HG02571 (cell line): Measurements from ENCODE around the gene HCN4.

Source experiments
- ATAC-seq: cut with Tn5 transposase; IDR thresholded peaks from one replicate; pipeline ENCODE4 v1.9.1; 2021; ENCODE audit warnings: mild to moderate bottlenecking, moderate library complexity; ENCODE audit not compliant: unreplicated experiment

Gene HCN4

GRCh38 chr15:73349191-73349590, 19.6 kb downstream of the HCN4 start:
- ATAC-seq, result no peak

GRCh38 chr15:73346735-73347312, 21.9 kb downstream of the HCN4 start:
- no peak for ATAC-seq

GRCh38 chr15:73345658-73346057, 23.1 kb downstream of the HCN4 start:
- ATAC-seq, result no peak

DNA sequence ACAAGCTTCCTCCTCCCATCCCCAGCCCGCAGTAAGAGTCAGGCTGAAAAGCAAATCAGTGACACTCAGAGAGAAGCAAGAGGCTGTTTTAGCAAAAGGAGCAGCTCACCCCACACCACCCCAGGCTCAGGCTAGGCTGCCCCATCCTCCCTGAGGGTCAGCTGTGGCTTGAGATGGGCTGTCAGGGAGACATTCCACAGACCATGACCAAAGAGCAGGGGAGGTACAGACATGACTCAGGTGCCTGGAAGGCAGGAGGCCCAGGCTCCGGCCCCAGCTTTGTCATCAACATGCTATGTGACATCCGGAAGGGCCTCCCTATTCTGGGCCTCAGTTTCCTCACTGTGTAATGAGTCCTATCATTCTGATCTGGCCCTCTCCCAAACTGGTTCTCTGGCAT, 24.7 kb downstream of the HCN4 start:
- no peak for ATAC-seq

GRCh38 chr15:73341886-73342600, 26.7 kb downstream of the HCN4 start:
- no peak for ATAC-seq

DNA sequence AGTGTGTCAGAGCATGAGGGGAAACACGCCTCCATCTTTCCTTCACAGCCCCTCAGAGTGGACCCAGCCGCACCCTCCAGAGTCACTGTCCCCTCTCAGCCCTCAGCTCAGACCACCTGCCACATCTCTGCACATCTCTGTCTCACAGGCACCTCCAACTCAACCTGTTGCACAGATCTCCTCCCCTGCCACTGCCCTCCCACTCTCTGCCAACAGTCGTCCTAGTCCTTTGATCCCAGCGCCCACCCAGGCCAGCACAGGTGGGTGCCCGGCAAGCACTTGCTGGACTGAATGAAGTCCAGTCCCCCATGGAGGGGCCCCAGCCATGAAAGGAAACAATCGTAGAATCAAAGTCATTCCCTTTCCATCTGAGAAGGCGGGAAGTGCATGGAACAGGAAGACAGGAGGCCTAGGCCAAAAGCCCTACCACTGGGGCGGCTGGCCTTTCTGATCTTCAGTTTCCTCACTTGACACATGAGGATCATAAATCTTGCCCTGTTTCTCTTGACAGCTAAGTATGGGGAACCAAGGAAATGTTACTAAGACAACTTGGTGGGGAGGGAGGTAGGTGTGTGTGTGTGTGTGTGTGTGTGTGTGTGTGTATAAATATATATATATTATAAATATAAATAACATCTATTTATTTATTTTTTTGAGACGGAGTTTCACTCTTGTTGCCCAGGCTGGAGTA, 28.1 kb downstream of the HCN4 start:
- no peak for ATAC-seq

GRCh38 chr15:73338606-73339374, 30.0 kb downstream of the HCN4 start:
- ATAC-seq, result no peak

DNA sequence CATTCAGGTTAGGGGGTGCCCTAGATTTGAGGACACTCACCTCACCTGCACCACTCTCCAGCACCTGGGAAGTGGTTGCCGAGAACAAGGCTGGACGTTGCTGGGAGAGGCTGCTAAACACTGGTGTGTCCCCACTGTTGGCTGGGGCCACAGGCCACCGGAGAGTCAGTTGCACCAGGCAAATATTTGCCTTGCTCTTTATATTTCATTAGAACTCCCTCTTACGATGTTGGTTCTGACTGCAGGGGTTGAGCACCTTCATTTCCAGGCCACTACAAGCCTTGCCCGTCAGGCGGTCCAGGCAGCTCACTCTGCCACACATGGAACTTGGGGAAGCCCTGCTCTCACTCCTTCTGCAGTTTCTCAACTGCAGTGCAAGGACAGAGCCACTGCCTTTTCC, 30.7 kb downstream of the HCN4 start:
- no peak for ATAC-seq

GRCh38 chr15:73337187-73337586, 31.6 kb downstream of the HCN4 start:
- no peak for ATAC-seq

DNA sequence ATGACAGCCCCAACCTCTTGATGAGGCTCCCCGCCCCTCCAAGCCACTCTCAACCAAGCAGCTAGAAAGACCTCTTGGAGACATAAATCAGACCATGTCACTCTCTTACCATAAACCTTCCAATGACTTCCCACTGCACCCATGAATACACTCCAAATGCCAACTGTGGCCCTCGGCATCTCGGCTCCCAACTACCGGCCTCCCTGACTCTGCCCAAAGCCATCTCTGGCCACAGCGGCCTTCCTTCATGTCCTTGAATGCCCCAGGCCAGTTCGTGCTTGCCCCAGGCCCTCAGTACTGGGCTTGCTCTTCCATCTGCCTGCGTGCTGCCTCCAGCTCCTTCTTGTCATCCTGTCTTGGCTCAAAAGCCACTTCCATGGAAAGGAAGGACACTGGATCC, 32.0 kb downstream of the HCN4 start:
- no peak for ATAC-seq

- no peak for ATAC-seq
Observed at GRCh38 chr15:73335471-73335870, 33.3 kb downstream of the HCN4 start.

GRCh38 chr15:73335026-73335425, 33.7 kb downstream of the HCN4 start:
- no peak for ATAC-seq

GRCh38 chr15:73334086-73334485, 34.7 kb downstream of the HCN4 start:
- no peak for ATAC-seq

DNA sequence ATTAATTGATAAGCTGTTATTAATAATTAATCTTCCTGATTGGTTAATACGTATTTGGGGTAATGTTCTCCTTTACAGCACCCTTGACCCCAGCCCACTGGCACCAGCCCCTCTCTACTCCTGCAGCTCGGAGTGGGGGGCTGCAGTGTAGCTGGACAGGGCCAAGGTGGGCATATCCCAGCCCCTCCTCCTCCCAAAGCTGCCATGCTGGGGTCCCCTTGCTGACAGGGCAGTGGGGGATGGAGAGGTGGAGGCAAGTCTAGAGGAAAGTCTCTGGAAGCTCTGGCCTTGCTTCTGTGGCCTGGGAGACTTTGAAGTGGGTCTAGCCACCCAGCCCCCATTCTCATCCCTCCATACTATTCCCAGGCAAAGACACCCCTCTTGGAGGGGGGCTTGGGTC, 35.8 kb downstream of the HCN4 start:
- no peak for ATAC-seq

- no peak for ATAC-seq
Observed at GRCh38 chr15:73331991-73332925, 36.5 kb downstream of the HCN4 start.

DNA sequence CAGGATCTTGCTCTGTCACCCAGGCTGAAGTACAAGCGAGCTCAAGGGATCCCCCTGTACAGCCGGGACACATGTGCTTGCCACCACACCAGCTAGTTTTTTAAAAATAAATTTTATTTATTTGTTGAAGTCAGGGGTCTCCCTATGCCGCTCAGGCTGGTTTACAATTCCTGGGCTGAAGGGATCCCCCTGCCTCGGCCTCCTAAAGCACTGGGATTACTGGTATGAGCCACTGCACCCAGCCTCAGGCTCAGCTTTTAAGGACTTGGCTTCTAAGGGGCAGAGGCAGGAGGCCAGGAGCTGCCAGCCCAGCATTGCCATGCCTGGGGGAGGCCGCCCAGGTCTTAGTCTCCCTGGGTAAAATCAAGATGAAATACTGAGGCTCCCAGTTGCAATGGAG, 37.3 kb downstream of the HCN4 start:
- ATAC-seq, result no peak

GRCh38 chr15:73330206-73331051, 38.3 kb downstream of the HCN4 start:
- no peak for ATAC-seq

- ATAC-seq, result no peak
Observed at GRCh38 chr15:73329501-73330200, 39.1 kb downstream of the HCN4 start.

DNA sequence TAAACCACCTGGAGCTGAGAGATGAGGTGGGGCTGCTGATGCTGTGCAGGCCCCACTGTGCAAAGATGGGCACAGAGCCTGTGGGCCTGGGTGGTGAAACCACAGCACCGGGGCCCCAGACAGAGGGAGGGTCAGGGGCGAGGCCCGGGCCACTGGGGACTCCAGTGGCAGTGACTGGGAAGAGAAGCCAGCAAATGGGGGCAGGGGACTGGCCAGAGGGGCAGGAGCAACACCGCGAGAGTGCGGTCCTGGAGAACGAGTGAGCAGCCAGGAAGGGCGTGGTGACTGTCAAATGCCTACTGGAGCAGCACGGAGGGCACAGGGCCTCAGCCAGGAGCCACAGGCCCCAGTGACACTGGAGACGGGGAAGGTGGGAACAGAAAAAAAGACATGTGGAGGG, 39.8 kb downstream of the HCN4 start:
- ATAC-seq, result no peak
